Measurements from ENCODE around the gene GAS2. TPM values are rescaled to one million over a fixed set of nuclear protein-coding genes. Genes with fewer than 3 reads are reported as not detected.

GAS2 gene
- polyA plus RNA-seq, 4 donors = 8.6 to 13.5 (median 10.2) TPM

- no peak for DNase-seq (ENCODE audit: low read depth in 4 of 4, low spot score in 3 of 4)
Observed at GRCh38 chr11:22670830-22671229, 4.4 kb downstream of the GAS2 start.

GRCh38 chr11:22671751-22672150 lies 5.3 kb downstream of the GAS2 start:
- DNase-seq (ENCODE audit: low read depth in 4 of 4, low spot score in 3 of 4) = no peak

- no peak for DNase-seq (ENCODE audit: low read depth in 4 of 4, low spot score in 3 of 4)
Observed at GRCh38 chr11:22674470-22675439, 8.3 kb downstream of the GAS2 start.

GRCh38 chr11:22677153-22677903 lies 10.9 kb downstream of the GAS2 start:
- no peak for DNase-seq (ENCODE audit: low read depth in 4 of 4, low spot score in 3 of 4)

- DNase-seq (ENCODE audit: low read depth in 4 of 4, low spot score in 3 of 4) = no peak
Observed at GRCh38 chr11:22680628-22681027, 14.2 kb downstream of the GAS2 start.

- DNase-seq (ENCODE audit: low read depth in 4 of 4, low spot score in 3 of 4) = no peak
Observed at GRCh38 chr11:22681281-22681812, 14.9 kb downstream of the GAS2 start.

- no peak for DNase-seq (ENCODE audit: low read depth in 4 of 4, low spot score in 3 of 4)
Observed at GRCh38 chr11:22684082-22684481, 17.7 kb downstream of the GAS2 start.

GRCh38 chr11:22685111-22685510 lies 18.7 kb downstream of the GAS2 start:
- no peak for DNase-seq (ENCODE audit: low read depth in 4 of 4, low spot score in 3 of 4)

GRCh38 chr11:22688914-22689313 lies 22.5 kb downstream of the GAS2 start:
- DNase-seq (ENCODE audit: low read depth in 4 of 4, low spot score in 3 of 4) = no peak

GRCh38 chr11:22690257-22690656 lies 23.8 kb downstream of the GAS2 start:
- no peak for DNase-seq (ENCODE audit: low read depth in 4 of 4, low spot score in 3 of 4)

GRCh38 chr11:22690871-22691270 lies 24.5 kb downstream of the GAS2 start:
- no peak for DNase-seq (ENCODE audit: low read depth in 4 of 4, low spot score in 3 of 4)

- no peak for DNase-seq (ENCODE audit: low read depth in 4 of 4, low spot score in 3 of 4)
Observed at GRCh38 chr11:22699388-22699787, 33.0 kb downstream of the GAS2 start.

- no peak for DNase-seq (ENCODE audit: low read depth in 4 of 4, low spot score in 3 of 4)
Observed at GRCh38 chr11:22702031-22702430, 35.6 kb downstream of the GAS2 start.

GRCh38 chr11:22703040-22703439 lies 36.6 kb downstream of the GAS2 start:
- peak; percentile 53 to 76 (median 60) for DNase-seq (ENCODE audit: low read depth in 4 of 4, low spot score in 3 of 4)

GRCh38 chr11:22703591-22703990 lies 37.2 kb downstream of the GAS2 start:
- DNase-seq (ENCODE audit: low read depth in 4 of 4, low spot score in 3 of 4) = peak in 1 of 4 donors; percentile 35

GRCh38 chr11:22707119-22707899 lies 40.9 kb downstream of the GAS2 start:
- no peak for DNase-seq (ENCODE audit: low read depth in 4 of 4, low spot score in 3 of 4)

- no peak for DNase-seq (ENCODE audit: low read depth in 4 of 4, low spot score in 3 of 4)
Observed at GRCh38 chr11:22711071-22711770, 44.8 kb downstream of the GAS2 start.

GRCh38 chr11:22711880-22712279 lies 45.5 kb downstream of the GAS2 start:
- no peak for DNase-seq (ENCODE audit: low read depth in 4 of 4, low spot score in 3 of 4)

GRCh38 chr11:22713336-22713735 lies 46.9 kb downstream of the GAS2 start:
- no peak for DNase-seq (ENCODE audit: low read depth in 4 of 4, low spot score in 3 of 4)

GRCh38 chr11:22715971-22716370 lies 49.6 kb downstream of the GAS2 start:
- no peak for DNase-seq (ENCODE audit: low read depth in 4 of 4, low spot score in 3 of 4)

All from left renal pelvis (tissue), 4 donors.